ENCODE results near the gene PLXNA2.

The PLXNA2 gene

DNA sequence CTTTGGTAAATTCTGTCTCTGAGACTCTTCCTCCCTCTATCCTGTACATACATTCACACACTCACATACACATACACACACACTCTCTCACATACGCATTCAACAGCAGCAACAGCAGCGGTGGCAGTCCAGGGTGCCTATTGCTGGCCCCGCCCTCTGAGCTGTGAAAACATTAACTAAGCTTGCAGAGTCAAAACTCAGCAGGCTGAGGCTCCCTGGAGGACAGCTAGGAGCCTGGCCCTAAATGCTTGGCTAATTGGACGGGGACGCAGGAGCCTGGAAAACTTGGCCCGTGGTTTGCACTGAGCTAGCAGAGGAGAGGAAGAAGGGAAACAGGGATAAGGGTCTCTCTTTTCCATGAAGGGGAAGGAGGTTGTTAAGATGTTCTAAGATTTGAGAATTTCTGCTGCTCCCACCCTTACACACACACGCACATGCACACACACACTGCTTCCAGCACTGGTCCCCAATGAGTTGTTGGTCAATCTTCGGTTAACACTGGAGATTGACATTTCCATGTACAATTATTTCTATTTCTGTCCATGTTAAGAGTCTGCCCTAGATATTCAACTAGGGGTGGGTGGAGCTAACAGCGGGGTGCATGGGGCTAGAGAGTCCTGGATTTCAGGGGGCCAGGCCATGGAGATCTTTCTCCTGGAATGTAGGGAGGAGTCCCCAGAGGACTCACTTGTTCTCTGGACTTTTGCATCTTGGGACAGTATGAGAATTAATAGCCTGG, 94.2 kb downstream of the PLXNA2 start:
- H3K4me3 ChIP-seq (ENCODE audit: low read depth, low read length) = no peak overlapping the region
- TF ChIP-seq CTCF (IDR thresholded peaks at IDR 0.05; ENCODE audit: insufficient read depth, low read length, missing control alignments) = no peak
- no peak for DNase-seq (ENCODE audit: low read depth, low spot score)
- ChIA-PET CTCF (interaction anchor here (0.9 to 2.5 kb wide), 7 partner anchors 8 to 94 kb away, joined by 3 to 10 read pairs (median 4); partner anchors contain the start of gene PLXNA2), POLR2A (no interaction called here)

DNA sequence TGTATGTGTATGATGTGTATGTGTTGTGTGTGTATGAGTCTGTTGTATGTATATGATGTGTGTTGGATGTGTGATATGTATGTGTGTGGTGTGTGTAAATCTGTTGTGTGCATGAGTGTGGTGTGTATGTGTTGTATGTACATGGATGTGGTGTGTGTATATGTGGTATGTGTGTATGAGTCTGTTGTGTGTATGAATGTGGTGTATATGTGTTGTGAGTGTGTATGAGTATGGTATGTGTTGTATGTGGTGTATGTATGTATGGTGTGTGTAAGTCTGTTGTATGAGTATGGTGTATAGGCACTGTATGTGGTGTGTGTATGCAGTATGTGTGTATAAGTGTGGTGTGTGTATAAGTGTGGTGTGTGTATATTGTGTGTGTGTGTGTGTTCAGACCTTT, 95.0 kb downstream of the PLXNA2 start:
- no peak for DNase-seq (ENCODE audit: low read depth, low spot score)
- no peak overlapping the region for H3K4me3 ChIP-seq (ENCODE audit: low read depth, low read length)
- ChIA-PET POLR2A (no interaction called here), CTCF (interaction anchor here (1.0 to 10.2 kb wide), 5 partner anchors 9 to 95 kb away, joined by 3 to 151 read pairs (median 4); partner anchors contain the start of gene PLXNA2)
- TF ChIP-seq CTCF (IDR thresholded peaks at IDR 0.05; ENCODE audit: insufficient read depth, low read length, missing control alignments) = no peak

DNA sequence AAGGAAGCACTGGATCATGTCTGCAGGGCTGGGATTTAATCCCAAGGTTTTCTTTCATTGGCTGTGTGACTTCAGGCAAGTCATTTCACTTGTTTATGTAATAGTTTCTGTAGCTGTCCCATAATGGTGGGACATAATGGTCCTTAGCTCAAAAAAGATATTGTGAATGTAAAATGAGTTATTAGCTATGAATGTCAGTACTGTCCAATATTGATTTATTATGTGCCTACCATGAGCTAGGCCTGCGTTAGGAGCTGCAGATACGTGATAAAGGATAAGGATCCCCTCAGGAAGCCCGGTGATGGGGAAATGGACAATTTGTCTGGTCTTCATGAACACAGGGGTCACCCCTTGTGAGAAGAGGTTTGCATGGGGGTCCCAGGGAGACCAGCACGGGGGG, 95.8 kb downstream of the PLXNA2 start:
- DNase-seq (ENCODE audit: low read depth, low spot score) = no peak
- no peak for TF ChIP-seq CTCF (IDR thresholded peaks at IDR 0.05; ENCODE audit: insufficient read depth, low read length, missing control alignments)
- no peak overlapping the region for H3K4me3 ChIP-seq (ENCODE audit: low read depth, low read length)
- CTCF ChIA-PET = interaction anchor here (0.8 to 10.2 kb wide), 4 partner anchors 17 to 96 kb away, joined by 3 to 151 read pairs (median 4); partner anchors contain the start of gene PLXNA2
- POLR2A ChIA-PET = no interaction called here

DNA sequence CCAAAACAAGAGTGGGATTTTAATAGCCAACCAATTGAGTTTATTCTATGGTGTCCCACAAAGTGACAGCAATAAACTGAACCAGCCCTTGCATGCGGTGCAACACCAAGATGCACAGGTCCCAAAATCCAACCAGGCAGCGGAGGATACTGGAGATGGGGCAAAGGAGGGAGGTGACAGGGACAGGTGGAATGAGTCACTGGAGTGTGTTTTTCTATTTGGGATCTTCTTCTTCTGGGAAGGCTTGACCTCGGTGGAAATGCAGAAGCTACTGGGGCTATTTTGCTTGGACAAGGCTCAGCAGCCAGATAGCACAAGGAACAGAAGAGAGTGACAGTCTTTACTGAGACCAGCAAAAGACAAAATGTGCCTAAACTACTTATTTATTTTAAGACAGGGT, 97.5 kb downstream of the PLXNA2 start:
- no peak for TF ChIP-seq CTCF (IDR thresholded peaks at IDR 0.05; ENCODE audit: insufficient read depth, low read length, missing control alignments)
- no peak overlapping the region for H3K4me3 ChIP-seq (ENCODE audit: low read depth, low read length)
- DNase-seq (ENCODE audit: low read depth, low spot score) = no peak
- CTCF ChIA-PET = interaction anchor here (0.6 to 10.2 kb wide), 3 partner anchors 15 to 53 kb away, joined by 3 to 151 read pairs (median 3); no protein-coding TSS in a partner anchor
- POLR2A ChIA-PET = no interaction called here

DNA sequence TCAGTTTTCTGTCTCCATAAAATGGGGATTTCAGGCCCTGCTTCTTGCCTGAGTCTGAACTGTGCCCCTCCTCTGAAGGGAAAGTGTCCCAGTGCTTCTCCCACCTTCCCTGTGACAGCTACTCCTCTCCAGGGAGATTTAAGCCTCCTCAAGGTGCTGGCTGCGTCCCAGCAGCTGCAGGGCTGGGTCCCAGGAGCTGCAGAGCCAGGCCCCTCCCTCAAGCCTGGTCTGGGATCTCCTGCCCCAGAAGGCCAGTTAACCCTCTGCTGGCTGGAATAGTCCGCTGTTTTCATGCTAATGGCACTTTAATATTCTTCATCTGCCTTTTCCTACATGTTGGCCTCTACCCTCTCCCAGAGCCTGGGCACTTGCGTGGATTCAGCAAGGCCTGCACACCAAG, 99.0 kb downstream of the PLXNA2 start:
- no peak overlapping the region for H3K4me3 ChIP-seq (ENCODE audit: low read depth, low read length)
- CTCF ChIA-PET = interaction anchor here (3.9 to 10.2 kb wide), 2 partner anchors 14 to 94 kb away, joined by 16 to 151 read pairs; no protein-coding TSS in a partner anchor
- TF ChIP-seq CTCF (IDR thresholded peaks at IDR 0.05; ENCODE audit: insufficient read depth, low read length, missing control alignments) = no peak
- DNase-seq (ENCODE audit: low read depth, low spot score) = no peak
- POLR2A ChIA-PET = no interaction called here

GRCh38 chr1:208142590-208143382, 101.4 kb downstream of the PLXNA2 start:
- POLR2A ChIA-PET = no interaction called here
- CTCF ChIA-PET = interaction anchor here (1.0 to 10.2 kb wide), 5 partner anchors 12 to 121 kb away, joined by 3 to 151 read pairs (median 5); no protein-coding TSS in a partner anchor
- no peak for DNase-seq (ENCODE audit: low read depth, low spot score)
- no peak for TF ChIP-seq CTCF (IDR thresholded peaks at IDR 0.05; ENCODE audit: insufficient read depth, low read length, missing control alignments)
- no peak overlapping the region for H3K4me3 ChIP-seq (ENCODE audit: low read depth, low read length)
